Panc1 (cell line): Measurements from ENCODE around the gene CACNG3.

Source experiments
- POLR2AphosphoS5 ChIP-seq: IDR thresholded peaks from 2 replicates; pipeline ENCODE4 v1.6.1; 2012; ENCODE audit warnings: mild to moderate bottlenecking, low read depth, low read length, moderate library complexity
- SIN3A ChIP-seq: IDR thresholded peaks from 2 replicates; pipeline ENCODE4 v1.6.1; 2012; ENCODE audit warnings: low read depth, mild to moderate bottlenecking, low read length, moderate library complexity, borderline replicate concordance; ENCODE audit not compliant: insufficient read depth
- TCF7L2 ChIP-seq: IDR thresholded peaks from 2 replicates; pipeline ENCODE4 v1.6.1; 2011; ENCODE audit warnings: mild to moderate bottlenecking, low read depth, low read length, inconsistent platforms
- TF ChIP-seq, protein P1 (sequence below): fragments of 450-650 bp; IDR thresholded peaks from 2 replicates; pipeline ENCODE4 v1.5.1; 2017; ENCODE audit warnings: mild to moderate bottlenecking
- TF ChIP-seq, protein P2 (sequence below), 2 experiments: IDR thresholded peaks; 2 replicates each; pipeline ENCODE4 v1.6.1; 2011 to 2012; ENCODE audit warnings: low read depth in 2 of 2, control low read depth in 1 of 2, low read length in 1 of 2, mild to moderate bottlenecking in 1 of 2, moderate library complexity in 1 of 2; ENCODE audit not compliant: insufficient read depth in 1 of 2

DNA sequence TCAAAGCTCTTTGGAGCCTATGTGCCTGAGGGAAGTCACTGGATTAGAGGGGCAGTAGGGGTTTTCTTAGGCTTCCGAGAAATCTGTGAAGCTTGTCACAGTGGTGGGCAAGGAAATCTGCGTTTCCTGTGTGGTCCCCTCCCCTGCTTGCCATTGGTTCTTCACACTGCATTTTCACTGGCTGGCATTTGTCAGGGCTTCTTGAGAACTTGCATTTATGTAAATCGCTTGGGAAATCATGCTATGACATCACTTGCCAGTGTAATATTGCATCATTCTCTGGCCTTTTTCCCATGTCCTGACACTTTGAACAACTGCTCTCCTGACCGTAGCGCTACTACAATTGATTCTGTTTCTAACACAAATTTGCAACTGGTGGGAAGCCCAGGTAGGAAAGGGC lies 1.8 kb downstream of the CACNG3 start:
- TF ChIP-seq, protein P1, sequence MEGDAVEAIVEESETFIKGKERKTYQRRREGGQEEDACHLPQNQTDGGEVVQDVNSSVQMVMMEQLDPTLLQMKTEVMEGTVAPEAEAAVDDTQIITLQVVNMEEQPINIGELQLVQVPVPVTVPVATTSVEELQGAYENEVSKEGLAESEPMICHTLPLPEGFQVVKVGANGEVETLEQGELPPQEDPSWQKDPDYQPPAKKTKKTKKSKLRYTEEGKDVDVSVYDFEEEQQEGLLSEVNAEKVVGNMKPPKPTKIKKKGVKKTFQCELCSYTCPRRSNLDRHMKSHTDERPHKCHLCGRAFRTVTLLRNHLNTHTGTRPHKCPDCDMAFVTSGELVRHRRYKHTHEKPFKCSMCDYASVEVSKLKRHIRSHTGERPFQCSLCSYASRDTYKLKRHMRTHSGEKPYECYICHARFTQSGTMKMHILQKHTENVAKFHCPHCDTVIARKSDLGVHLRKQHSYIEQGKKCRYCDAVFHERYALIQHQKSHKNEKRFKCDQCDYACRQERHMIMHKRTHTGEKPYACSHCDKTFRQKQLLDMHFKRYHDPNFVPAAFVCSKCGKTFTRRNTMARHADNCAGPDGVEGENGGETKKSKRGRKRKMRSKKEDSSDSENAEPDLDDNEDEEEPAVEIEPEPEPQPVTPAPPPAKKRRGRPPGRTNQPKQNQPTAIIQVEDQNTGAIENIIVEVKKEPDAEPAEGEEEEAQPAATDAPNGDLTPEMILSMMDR: no peak
- no peak for TF ChIP-seq SIN3A
- TF ChIP-seq, protein P2, sequence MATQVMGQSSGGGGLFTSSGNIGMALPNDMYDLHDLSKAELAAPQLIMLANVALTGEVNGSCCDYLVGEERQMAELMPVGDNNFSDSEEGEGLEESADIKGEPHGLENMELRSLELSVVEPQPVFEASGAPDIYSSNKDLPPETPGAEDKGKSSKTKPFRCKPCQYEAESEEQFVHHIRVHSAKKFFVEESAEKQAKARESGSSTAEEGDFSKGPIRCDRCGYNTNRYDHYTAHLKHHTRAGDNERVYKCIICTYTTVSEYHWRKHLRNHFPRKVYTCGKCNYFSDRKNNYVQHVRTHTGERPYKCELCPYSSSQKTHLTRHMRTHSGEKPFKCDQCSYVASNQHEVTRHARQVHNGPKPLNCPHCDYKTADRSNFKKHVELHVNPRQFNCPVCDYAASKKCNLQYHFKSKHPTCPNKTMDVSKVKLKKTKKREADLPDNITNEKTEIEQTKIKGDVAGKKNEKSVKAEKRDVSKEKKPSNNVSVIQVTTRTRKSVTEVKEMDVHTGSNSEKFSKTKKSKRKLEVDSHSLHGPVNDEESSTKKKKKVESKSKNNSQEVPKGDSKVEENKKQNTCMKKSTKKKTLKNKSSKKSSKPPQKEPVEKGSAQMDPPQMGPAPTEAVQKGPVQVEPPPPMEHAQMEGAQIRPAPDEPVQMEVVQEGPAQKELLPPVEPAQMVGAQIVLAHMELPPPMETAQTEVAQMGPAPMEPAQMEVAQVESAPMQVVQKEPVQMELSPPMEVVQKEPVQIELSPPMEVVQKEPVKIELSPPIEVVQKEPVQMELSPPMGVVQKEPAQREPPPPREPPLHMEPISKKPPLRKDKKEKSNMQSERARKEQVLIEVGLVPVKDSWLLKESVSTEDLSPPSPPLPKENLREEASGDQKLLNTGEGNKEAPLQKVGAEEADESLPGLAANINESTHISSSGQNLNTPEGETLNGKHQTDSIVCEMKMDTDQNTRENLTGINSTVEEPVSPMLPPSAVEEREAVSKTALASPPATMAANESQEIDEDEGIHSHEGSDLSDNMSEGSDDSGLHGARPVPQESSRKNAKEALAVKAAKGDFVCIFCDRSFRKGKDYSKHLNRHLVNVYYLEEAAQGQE (IDR thresholded peaks at IDR 0.05; ENCODE audit: insufficient read depth in 1 of 2, low read depth in 2 of 2, low read length in 1 of 2): no peak
- no peak for TF ChIP-seq TCF7L2
- no peak for TF ChIP-seq POLR2AphosphoS5
